IMR-90 (cell line): ENCODE results near the gene OLIG3. TPM values are rescaled to one million over a fixed set of nuclear protein-coding genes. Genes with fewer than 3 reads are reported as not detected.

Source experiments
- ATAC-seq: fragments of 200-7000 bp; cut with Tn5 transposase; 2 replicates; pipeline ENCODE4 v1.9.1; 2020; ENCODE audit warnings: low read depth, mild to moderate bottlenecking, moderate library complexity
- BruUV-seq: library from RNA; stranded (reverse); fragments of 400-500 nt; replicated peaks from 2 replicates; lab custom pipeline; 2021; lab: Mats Ljungman, UMichigan
- CTCF ChIA-PET: fragments of 300-600 bp; formaldehyde crosslinking; extraction: SDS; loops from one replicate; lab custom pipeline; 2021; ENCODE audit warnings: antibody characterized with exemption; lab: Yijun Ruan, JAX
- POLR2A ChIA-PET: fragments of 300-600 bp; sonication (Branson Sonifier 250); formaldehyde crosslinking; loops from one replicate; lab custom pipeline; 2022; ENCODE audit warnings: antibody characterized with exemption; ENCODE audit not compliant: unreplicated experiment; lab: Charles Lee
- DNase-seq: peaks from one replicate; pipeline ENCODE4 v3.0.0; 2013
- H2AFZ ChIP-seq: replicated peaks from 2 replicates; pipeline ENCODE3; 2013; ENCODE audit warnings: low read length, mild to moderate bottlenecking; ENCODE audit not compliant: poor library complexity
- H2AK5ac ChIP-seq: 2 replicates; pipeline ENCODE4 v1.6.1; 2013; ENCODE audit warnings: low read depth, low read length, inconsistent platforms
- H2AK9ac ChIP-seq: replicated peaks from 2 replicates; pipeline ENCODE3; 2013; ENCODE audit warnings: mild to moderate bottlenecking, low read depth, low read length, moderate library complexity; ENCODE audit not compliant: poor library complexity
- H2BK120ac ChIP-seq: 2 replicates; pipeline ENCODE4 v1.6.1; 2013; ENCODE audit warnings: low read depth, low read length, inconsistent platforms
- H2BK15ac ChIP-seq: 3 replicates; pipeline ENCODE4 v1.6.1; 2013; ENCODE audit warnings: low read depth, low read length, inconsistent platforms
- H2BK20ac ChIP-seq: 2 replicates; pipeline ENCODE4 v1.6.1; 2013; ENCODE audit warnings: low read depth, mild to moderate bottlenecking, inconsistent platforms, low read length, moderate library complexity
- H2BK5ac ChIP-seq: 2 replicates; pipeline ENCODE4 v1.6.1; 2013; ENCODE audit warnings: mild to moderate bottlenecking, low read depth, low read length, inconsistent platforms; ENCODE audit not compliant: poor library complexity, severe bottlenecking
- H3K14ac ChIP-seq: replicated peaks from 2 replicates; pipeline ENCODE4 v1.6.1; 2013; ENCODE audit warnings: low read depth, low read length, inconsistent platforms
- H3K18ac ChIP-seq: 2 replicates; pipeline ENCODE4 v1.6.1; 2013; ENCODE audit warnings: low read depth, low read length, control low read depth
- H3K23ac ChIP-seq: 2 replicates; pipeline ENCODE4 v1.6.1; 2013; ENCODE audit warnings: low read depth, low read length, inconsistent platforms
- H3K27ac ChIP-seq: 2 replicates; pipeline ENCODE4 v1.5.1; 2013; ENCODE audit warnings: mild to moderate bottlenecking, control low read depth, low read length; ENCODE audit not compliant: insufficient read depth
- H3K27me3 ChIP-seq: 2 replicates; pipeline ENCODE4 v1.6.1; 2013; ENCODE audit warnings: low read length; ENCODE audit not compliant: control insufficient read depth, insufficient read depth
- H3K36me3 ChIP-seq: 2 replicates; pipeline ENCODE4 v1.6.1; 2013; ENCODE audit warnings: low read length, mixed read lengths; ENCODE audit not compliant: control insufficient read depth, insufficient read depth
- H3K4ac ChIP-seq: 2 replicates; pipeline ENCODE4 v1.6.1; 2013; ENCODE audit warnings: low read depth, low read length, inconsistent platforms
- H3K4me1 ChIP-seq: 2 replicates; pipeline ENCODE4 v1.6.1; 2013; ENCODE audit warnings: low read length, mixed read lengths; ENCODE audit not compliant: control insufficient read depth, insufficient read depth
- H3K4me2 ChIP-seq: 2 replicates; pipeline ENCODE4 v1.6.1; 2013; ENCODE audit warnings: low read depth, mild to moderate bottlenecking, control low read depth, low read length, moderate library complexity
- H3K4me3 ChIP-seq: 2 replicates; pipeline ENCODE4 v1.5.1; 2013; ENCODE audit warnings: low read depth, mild to moderate bottlenecking, control low read depth, low read length, moderate library complexity; ENCODE audit not compliant: insufficient read depth
- H3K56ac ChIP-seq: 2 replicates; pipeline ENCODE4 v1.6.1; 2013; ENCODE audit warnings: low read length, inconsistent platforms; ENCODE audit not compliant: insufficient read depth; ENCODE audit errors: extremely low read depth
- H3K79me1 ChIP-seq, 2 experiments: 2 replicates each; pipeline ENCODE4 v1.6.1; 2013; ENCODE audit warnings: low read length in 2 of 2, inconsistent platforms in 1 of 2, low read depth in 1 of 2
- H3K9ac ChIP-seq: 2 replicates; pipeline ENCODE4 v1.6.1; 2013; ENCODE audit warnings: low read depth, low read length, control low read depth
- H3K9me1 ChIP-seq: 2 replicates; pipeline ENCODE4 v1.6.1; 2013; ENCODE audit warnings: low read length, inconsistent platforms; ENCODE audit not compliant: insufficient read depth
- H3K9me3 ChIP-seq: 2 replicates; pipeline ENCODE4 v1.6.1; 2013; ENCODE audit warnings: low read length; ENCODE audit not compliant: control insufficient read depth, insufficient read depth
- H4K20me1 ChIP-seq: 2 replicates; pipeline ENCODE4 v1.6.1; 2013; ENCODE audit warnings: low read length, inconsistent platforms; ENCODE audit not compliant: insufficient read depth
- H4K5ac ChIP-seq: 2 replicates; pipeline ENCODE4 v1.6.1; 2013; ENCODE audit warnings: mild to moderate bottlenecking, low read depth, low read length, control low read depth
- H4K8ac ChIP-seq, 2 experiments: 2 replicates each; pipeline ENCODE4 v1.6.1; 2013; ENCODE audit warnings: low read depth in 2 of 2, low read length in 2 of 2, control low read depth in 1 of 2, inconsistent platforms in 1 of 2
- H4K91ac ChIP-seq: 2 replicates; pipeline ENCODE4 v1.6.1; 2013; ENCODE audit warnings: low read depth, low read length, inconsistent platforms; ENCODE audit not compliant: insufficient read depth
- BHLHE40 ChIP-seq: fragments of 150-350 bp; IDR thresholded peaks from 2 replicates; pipeline ENCODE4 v1.6.1; 2016; ENCODE audit warnings: mild to moderate bottlenecking, low read depth, low read length
- CEBPB ChIP-seq: IDR thresholded peaks from 2 replicates; pipeline ENCODE4 v1.6.1; 2012; ENCODE audit warnings: low read depth, low read length, improper control_type of control experiment
- CHD1 ChIP-seq: IDR thresholded peaks from 2 replicates; pipeline ENCODE4 v1.6.1; 2012; ENCODE audit warnings: low read depth, low read length, improper control_type of control experiment
- FOS ChIP-seq: fragments of 150-350 bp; IDR thresholded peaks from 2 replicates; pipeline ENCODE4 v1.6.1; 2016; ENCODE audit warnings: low read depth, low read length
- MAFK ChIP-seq: IDR thresholded peaks from 2 replicates; pipeline ENCODE4 v1.6.1; 2012; ENCODE audit warnings: low read depth, low read length, improper control_type of control experiment
- MAZ ChIP-seq: IDR thresholded peaks from 2 replicates; pipeline ENCODE4 v1.6.1; 2012; ENCODE audit warnings: low read depth, mild to moderate bottlenecking, low read length, improper control_type of control experiment, moderate library complexity, borderline replicate concordance
- MXI1 ChIP-seq: IDR thresholded peaks from 2 replicates; pipeline ENCODE4 v1.6.1; 2012; ENCODE audit warnings: low read depth, mild to moderate bottlenecking, low read length, moderate library complexity, borderline replicate concordance
- NFE2L2 ChIP-seq: fragments of 150-350 bp; IDR thresholded peaks from 2 replicates; pipeline ENCODE4 v1.6.1; 2016; ENCODE audit warnings: low read depth, mild to moderate bottlenecking, low read length
- POLR2A ChIP-seq: IDR thresholded peaks from 2 replicates; pipeline ENCODE4 v1.6.1; 2012; ENCODE audit warnings: mild to moderate bottlenecking, low read depth, low read length
- RAD21 ChIP-seq: IDR thresholded peaks from 2 replicates; pipeline ENCODE4 v1.6.1; 2012; ENCODE audit warnings: low read length, improper control_type of control experiment
- RCOR1 ChIP-seq: IDR thresholded peaks from 2 replicates; pipeline ENCODE4 v1.6.1; 2012; ENCODE audit warnings: mild to moderate bottlenecking, low read length, improper control_type of control experiment; ENCODE audit not compliant: insufficient replicate concordance
- RFX5 ChIP-seq: IDR thresholded peaks from 2 replicates; pipeline ENCODE4 v1.8.0; 2012; ENCODE audit warnings: low read depth, mild to moderate bottlenecking, low read length, moderate library complexity
- SMC3 ChIP-seq: fragments of 150-350 bp; IDR thresholded peaks from 2 replicates; pipeline ENCODE4 v1.6.1; 2016; ENCODE audit warnings: low read depth, mild to moderate bottlenecking, antibody characterized with exemption, low read length, moderate library complexity
- WGBS, 2 experiments: methylation state at CpG; one replicate each; pipeline versions ENCODE4 v1.1.5 to v1.1.7; 2013; ENCODE audit warnings: missing lambda C conversion rate in 2 of 2; ENCODE audit not compliant: insufficient read length in 1 of 2; ENCODE audit errors: extremely low coverage in 2 of 2; 5-methylcytosine and 5-hydroxymethylcytosine counted together
- dilution Hi-C: fragments of 300-500 bp; cut with HindIII; formaldehyde crosslinking; loops from one replicate; pipeline ENCODE4 v1.14.3; 2018; ENCODE audit warnings: low sequenced_read_pairs; ENCODE audit not compliant: unreplicated experiment
- in situ Hi-C: fragments of 300-500 bp; cut with MboI; formaldehyde crosslinking; loops from 3 replicates; pipeline ENCODE4 v1.14.3; 2019; ENCODE audit warnings: low sequenced_read_pairs, inconsistent platforms, mixed read lengths
- intact Hi-C: fragments of 100-400 bp; cut with micrococcal nuclease; formaldehyde crosslinking; loops from 2 replicates; pipeline ENCODE4 v1.10.0; 2022
- polyA plus RNA-seq, 3 experiments: library from polyadenylated mRNA; depleted of rRNA; stranded (reverse); fragments of >200 nt; gene quantifications; 2 replicates each; pipeline ENCODE4 v1.2.3, GENCODE V29; 2012; ENCODE audit warnings: low replicate concordance in 1 of 3
- total RNA-seq: library from RNA; depleted of rRNA; stranded (reverse); fragments of >200 nt; gene quantifications from 2 replicates; pipeline ENCODE4 v1.2.3, GENCODE V29; 2012
- TF ChIP-seq, protein P1 (sequence below): conservative IDR thresholded peaks from 2 replicates; pipeline ENCODE4 v1.5.1; 2012; ENCODE audit warnings: mild to moderate bottlenecking, low read depth, low read length, improper control_type of control experiment
- TF ChIP-seq, protein P2 (sequence below): fragments of 150-350 bp; IDR thresholded peaks from 2 replicates; pipeline ENCODE4 v1.6.1; 2017; ENCODE audit warnings: mild to moderate bottlenecking, antibody characterized with exemption, low read length, low read depth
- TF ChIP-seq, protein P3 (sequence below): fragments of 150-350 bp; IDR thresholded peaks from 2 replicates; pipeline ENCODE4 v1.6.1; 2016; ENCODE audit warnings: low read depth, mild to moderate bottlenecking, low read length, moderate library complexity, borderline replicate concordance

The OLIG3 gene
- total and polyA plus RNA-seq, 2 of the 4 experiments (the other 2 are of a cell fraction) = not detected

DNA sequence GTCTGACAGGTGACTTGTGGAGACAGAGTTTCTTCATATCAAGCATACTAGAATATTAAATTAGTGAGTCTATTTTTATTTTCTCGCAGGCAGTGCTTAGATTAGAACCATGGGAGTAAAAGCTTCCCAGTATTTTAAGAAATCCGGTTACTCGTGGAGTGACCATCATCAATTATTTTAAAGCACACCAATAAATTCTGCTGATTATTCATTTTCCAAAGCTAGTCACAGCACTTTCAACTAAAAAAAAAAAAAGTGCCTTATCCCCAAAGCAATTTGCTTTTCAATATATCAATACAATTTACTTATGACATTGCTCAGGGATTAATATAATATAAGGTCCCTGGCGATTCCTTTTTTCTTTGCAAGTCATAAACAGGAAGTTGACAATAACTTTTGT is 26.3 kb upstream of the OLIG3 start:
- ATAC-seq (no peak), DNase-seq (no peak)
- H3K23ac ChIP-seq = no peak overlapping the region
- no peak overlapping the region for H2AK9ac ChIP-seq
- H3K4ac ChIP-seq = no peak overlapping the region
- no peak overlapping the region for H4K91ac ChIP-seq
- H3K56ac ChIP-seq = no peak overlapping the region
- no peak overlapping the region for H2BK120ac ChIP-seq
- no peak overlapping the region for H3K4me3 ChIP-seq
- no peak for TF ChIP-seq MXI1
- TF ChIP-seq, protein P1, sequence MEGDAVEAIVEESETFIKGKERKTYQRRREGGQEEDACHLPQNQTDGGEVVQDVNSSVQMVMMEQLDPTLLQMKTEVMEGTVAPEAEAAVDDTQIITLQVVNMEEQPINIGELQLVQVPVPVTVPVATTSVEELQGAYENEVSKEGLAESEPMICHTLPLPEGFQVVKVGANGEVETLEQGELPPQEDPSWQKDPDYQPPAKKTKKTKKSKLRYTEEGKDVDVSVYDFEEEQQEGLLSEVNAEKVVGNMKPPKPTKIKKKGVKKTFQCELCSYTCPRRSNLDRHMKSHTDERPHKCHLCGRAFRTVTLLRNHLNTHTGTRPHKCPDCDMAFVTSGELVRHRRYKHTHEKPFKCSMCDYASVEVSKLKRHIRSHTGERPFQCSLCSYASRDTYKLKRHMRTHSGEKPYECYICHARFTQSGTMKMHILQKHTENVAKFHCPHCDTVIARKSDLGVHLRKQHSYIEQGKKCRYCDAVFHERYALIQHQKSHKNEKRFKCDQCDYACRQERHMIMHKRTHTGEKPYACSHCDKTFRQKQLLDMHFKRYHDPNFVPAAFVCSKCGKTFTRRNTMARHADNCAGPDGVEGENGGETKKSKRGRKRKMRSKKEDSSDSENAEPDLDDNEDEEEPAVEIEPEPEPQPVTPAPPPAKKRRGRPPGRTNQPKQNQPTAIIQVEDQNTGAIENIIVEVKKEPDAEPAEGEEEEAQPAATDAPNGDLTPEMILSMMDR = no peak
- no peak for TF ChIP-seq POLR2A
- TF ChIP-seq MAFK = no peak; the same call in 1 of the 2 replicates
- TF ChIP-seq, protein P2, sequence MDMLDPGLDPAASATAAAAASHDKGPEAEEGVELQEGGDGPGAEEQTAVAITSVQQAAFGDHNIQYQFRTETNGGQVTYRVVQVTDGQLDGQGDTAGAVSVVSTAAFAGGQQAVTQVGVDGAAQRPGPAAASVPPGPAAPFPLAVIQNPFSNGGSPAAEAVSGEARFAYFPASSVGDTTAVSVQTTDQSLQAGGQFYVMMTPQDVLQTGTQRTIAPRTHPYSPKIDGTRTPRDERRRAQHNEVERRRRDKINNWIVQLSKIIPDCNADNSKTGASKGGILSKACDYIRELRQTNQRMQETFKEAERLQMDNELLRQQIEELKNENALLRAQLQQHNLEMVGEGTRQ = no peak
- TF ChIP-seq NFE2L2 = no peak
- TF ChIP-seq CEBPB = no peak
- no peak for TF ChIP-seq RAD21
- TF ChIP-seq, protein P3, sequence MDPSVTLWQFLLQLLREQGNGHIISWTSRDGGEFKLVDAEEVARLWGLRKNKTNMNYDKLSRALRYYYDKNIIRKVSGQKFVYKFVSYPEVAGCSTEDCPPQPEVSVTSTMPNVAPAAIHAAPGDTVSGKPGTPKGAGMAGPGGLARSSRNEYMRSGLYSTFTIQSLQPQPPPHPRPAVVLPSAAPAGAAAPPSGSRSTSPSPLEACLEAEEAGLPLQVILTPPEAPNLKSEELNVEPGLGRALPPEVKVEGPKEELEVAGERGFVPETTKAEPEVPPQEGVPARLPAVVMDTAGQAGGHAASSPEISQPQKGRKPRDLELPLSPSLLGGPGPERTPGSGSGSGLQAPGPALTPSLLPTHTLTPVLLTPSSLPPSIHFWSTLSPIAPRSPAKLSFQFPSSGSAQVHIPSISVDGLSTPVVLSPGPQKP = no peak
- no peak for TF ChIP-seq RCOR1
- no peak for TF ChIP-seq MAZ
- TF ChIP-seq RFX5 = no peak
- TF ChIP-seq BHLHE40 = no peak
- no peak for TF ChIP-seq CHD1
- TF ChIP-seq FOS = no peak
- TF ChIP-seq SMC3 = no peak
- H3K18ac ChIP-seq = no peak overlapping the region
- H3K9me3 ChIP-seq = no peaks in the 10 kb centered on the region
- H2AK5ac ChIP-seq = no peak overlapping the region
- POLR2A ChIA-PET = no interaction called here
- no peaks in the 10 kb centered on the region for H3K36me3 ChIP-seq
- no peak overlapping the region for H4K5ac ChIP-seq
- H3K79me1 ChIP-seq = no peaks in the 10 kb centered on the region
- no peak overlapping the region for H4K8ac ChIP-seq
- no peaks in the 10 kb centered on the region for H3K9me1 ChIP-seq
- no peaks in the 10 kb centered on the region for H3K4me1 ChIP-seq
- H3K27me3 ChIP-seq = peaks cover 16% of the 10 kb centered on the region
- intact Hi-C loops (no loop called here), dilution Hi-C loops (no loop called here), in situ Hi-C loops (no loop called here)
- CTCF ChIA-PET = interaction anchor here (0.7 kb wide), 1 partner anchor 128 kb away, joined by 4 read pairs; no protein-coding TSS in a partner anchor
- no peak overlapping the region for H2BK5ac ChIP-seq
- no peaks in the 10 kb centered on the region for H4K20me1 ChIP-seq
- H3K9ac ChIP-seq = no peak overlapping the region
- no peak overlapping the region for H3K4me2 ChIP-seq
- H3K14ac ChIP-seq = no peak overlapping the region
- H2BK20ac ChIP-seq = no peak overlapping the region
- BruUV-seq = no TSS peak
- H3K27ac ChIP-seq = no peak overlapping the region
- no peak overlapping the region for H2AFZ ChIP-seq
- no peak overlapping the region for H2BK15ac ChIP-seq
- 60% methylated on average over 1 of the region's 4 CpGs; no CpG with 5 or more reads in 1 of the 2 experiments for WGBS, 2 experiments
